IPS-NIHi7 (cell line): ENCODE measurements around the gene MRM2.
A peak's percentile ranks its signal among the peaks of the same experiment; 100 is the strongest.

Source experiments
- DNase-seq: peaks from one replicate; pipeline ENCODE4 v3.0.0; 2012; ENCODE audit warnings: mixed read lengths; ENCODE audit errors: extremely low spot score

MRM2 gene

GRCh38 chr7:2241580-2242540 lies at the start of gene MRM2, which contains the start of gene NUDT1:
Gene MRM2, minus strand, starts transcription at chr7:2242205. Its CDS starts 36 bp downstream, at chr7:2242169.
Gene NUDT1, plus strand, starts transcription at chr7:2242226. Its CDS starts 2,349 bp downstream, at chr7:2244575.
- DNase-seq, result peak; percentile 91

DNA sequence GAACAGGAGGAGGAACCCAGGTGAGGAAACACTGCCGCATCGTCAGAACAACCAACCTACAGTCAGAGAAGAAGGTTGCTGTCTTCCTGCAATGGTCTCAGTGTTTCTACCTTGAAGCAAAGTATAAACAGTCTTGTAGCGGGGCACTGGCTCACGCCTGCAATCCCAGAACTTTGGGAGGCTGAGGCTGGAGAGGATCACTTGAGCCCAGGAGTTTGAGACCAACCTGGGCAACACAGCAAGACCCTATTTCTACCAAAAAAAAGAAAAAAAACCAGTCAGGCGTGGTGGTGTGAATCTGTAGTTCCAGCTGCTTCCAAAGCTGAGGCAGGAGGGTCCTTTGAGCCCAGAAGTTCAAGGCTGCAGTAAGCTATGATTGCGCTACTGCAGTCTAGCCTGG lies 48.9 kb upstream of the MRM2 start:
- DNase-seq, result no peak

- DNase-seq, result no peak
Measured at GRCh38 chr7:2289621-2290020, 47.6 kb upstream of the MRM2 start.

DNA sequence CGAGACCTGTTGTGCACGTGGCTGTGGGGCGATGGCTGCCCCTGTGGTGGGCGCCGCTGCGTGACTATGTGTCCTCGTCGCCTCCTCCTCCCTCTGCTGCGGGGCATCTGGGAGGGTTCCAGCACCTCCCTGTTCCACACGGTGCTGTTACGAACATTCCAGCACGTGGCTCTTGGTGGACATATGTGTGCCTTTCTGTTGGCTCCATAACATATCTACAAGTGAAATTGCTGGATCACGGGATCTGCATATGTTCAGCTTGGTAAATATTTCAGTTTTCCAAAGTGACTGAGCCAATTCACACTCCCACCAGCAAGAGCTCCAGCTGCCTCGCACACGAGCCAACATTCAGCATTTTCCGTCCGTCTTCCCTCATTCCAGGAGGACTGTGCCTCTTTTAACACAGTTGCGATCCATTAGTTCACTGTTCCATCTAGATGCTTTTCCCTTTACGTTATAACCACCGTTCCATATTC lies 47.1 kb upstream of the MRM2 start:
- no peak for DNase-seq

DNA sequence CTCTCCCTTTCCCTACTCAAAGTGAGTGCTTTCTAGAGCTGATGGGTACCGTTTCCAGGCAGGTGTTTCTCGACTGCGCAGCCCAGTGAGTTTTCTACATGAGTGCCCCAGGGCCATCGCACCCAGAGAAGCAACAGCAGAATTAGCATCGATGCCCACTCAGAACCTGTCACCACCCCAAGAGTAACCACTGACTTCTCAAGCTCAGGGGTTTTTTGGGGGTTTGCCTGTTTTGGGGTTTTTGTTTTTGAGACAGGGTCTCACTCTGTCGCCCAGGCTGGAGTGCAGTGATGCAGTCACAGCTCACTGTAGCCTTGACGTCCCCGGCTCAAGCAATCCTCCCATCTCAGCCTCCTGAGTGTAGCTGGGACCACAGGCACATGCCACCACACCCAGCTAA lies 46.5 kb upstream of the MRM2 start:
- DNase-seq, result no peak

GRCh38 chr7:2287745-2288144 lies 45.7 kb upstream of the MRM2 start:
- no peak for DNase-seq

- no peak for DNase-seq
Measured at GRCh38 chr7:2283074-2283473, 41.1 kb upstream of the MRM2 start.

GRCh38 chr7:2282185-2282751 lies 40.3 kb upstream of the MRM2 start:
- DNase-seq, result peak; percentile 13

DNA sequence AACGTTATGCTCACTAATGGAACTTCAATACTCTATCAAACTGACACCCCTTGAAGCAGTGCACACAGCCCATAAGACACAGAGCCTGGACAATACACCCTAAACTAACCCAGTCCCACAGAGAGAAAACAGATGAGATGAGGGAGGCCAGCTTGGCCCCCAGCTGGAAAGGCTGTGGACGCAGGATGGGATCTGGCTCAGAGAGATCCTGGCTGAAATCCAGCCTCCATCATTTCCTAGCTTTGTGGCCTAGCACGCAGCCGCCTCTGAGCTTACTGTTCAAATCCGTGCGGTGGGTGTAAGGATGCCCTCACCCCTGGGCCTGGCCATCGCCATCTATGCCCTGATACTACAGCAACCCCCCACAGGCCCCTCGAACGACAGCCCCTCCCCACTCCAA lies 39.5 kb upstream of the MRM2 start:
- peak; percentile 9 for DNase-seq

- DNase-seq, result no peak
Measured at GRCh38 chr7:2280424-2280823, 38.4 kb upstream of the MRM2 start.

GRCh38 chr7:2279896-2280295 lies 37.9 kb upstream of the MRM2 start:
- DNase-seq, result peak; percentile 4

- DNase-seq, result no peak
Measured at GRCh38 chr7:2278026-2278425, 36.0 kb upstream of the MRM2 start.

DNA sequence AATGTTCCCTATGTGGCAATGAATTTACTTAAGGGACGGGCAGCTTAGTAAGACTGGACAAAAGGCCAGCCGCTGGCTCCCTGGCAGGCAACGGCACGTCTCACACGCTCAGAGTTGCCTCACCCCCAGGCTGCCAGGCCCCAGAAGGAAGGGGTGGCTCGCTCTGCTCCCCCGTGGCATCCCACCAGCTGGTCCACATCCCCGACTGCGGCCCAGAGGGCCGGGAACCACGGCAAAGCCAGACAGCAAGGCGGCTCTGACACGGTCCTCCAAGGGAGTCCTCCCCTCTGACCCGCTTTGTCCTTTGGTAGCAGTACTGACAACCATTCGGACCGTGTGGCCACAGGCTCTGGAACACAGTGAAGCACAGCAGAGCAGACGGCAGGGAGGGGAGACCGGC lies 34.1 kb upstream of the MRM2 start:
- no peak for DNase-seq

DNA sequence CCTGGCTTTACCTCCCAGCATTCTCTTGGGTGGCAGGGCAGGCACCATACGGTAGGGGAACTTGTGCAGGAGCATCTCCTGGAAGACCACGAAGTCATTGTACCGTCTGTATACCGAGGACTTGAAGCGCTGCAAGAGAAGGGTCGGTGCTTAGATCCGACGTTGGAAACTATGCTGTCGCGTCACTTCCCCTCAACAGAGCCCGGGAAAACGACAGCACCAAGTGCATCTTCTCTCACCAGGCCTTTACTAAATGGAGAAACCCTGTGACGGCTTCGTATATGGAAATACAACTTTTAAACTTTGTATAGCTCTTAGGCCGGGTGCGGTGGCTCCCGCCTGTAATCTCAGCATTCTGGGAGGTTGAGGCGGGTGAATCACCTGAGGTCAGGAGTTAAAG lies 33.1 kb upstream of the MRM2 start:
- DNase-seq, result no peak

- DNase-seq, result no peak
Measured at GRCh38 chr7:2274666-2275065, 32.7 kb upstream of the MRM2 start.

DNA sequence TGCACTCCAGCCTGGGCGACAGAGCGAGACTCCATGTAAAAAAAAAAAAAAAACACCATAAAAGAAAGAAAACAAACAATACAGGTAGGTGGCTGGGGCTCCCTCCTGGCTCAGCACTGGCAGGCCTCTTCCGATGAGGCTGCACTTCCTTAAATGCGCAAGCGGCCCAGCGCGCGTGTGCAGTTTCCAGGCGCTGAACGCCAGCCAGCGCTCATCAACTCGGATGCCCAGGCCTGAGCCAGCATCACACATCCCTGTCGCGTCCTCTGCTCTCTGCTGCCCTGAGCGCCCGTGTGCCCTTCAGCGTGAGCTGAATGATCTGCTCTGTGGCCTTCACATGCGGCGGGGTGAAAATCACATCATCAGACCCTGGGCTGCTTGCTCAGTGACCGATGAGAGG lies 31.9 kb upstream of the MRM2 start:
- no peak for DNase-seq

DNA sequence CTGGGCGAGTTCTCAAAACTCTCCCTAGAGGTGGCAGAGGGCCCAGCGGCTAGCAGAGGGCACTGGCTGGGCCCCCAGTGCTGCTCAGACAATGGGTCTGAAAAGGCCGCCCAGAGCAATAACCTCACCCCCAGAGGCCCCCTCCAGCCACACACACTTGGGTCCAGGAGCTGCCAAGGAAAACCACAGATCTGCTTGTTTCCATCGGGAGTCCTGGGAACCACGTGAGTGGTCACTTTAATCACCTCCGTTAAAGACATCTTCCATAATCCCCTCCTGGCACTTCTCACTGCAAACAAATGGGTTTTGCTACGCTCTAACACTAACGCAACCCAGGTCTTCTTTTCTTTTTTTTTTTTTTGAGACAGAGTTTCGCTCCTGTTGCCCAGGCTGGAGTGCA lies 30.0 kb upstream of the MRM2 start:
- DNase-seq, result no peak

DNA sequence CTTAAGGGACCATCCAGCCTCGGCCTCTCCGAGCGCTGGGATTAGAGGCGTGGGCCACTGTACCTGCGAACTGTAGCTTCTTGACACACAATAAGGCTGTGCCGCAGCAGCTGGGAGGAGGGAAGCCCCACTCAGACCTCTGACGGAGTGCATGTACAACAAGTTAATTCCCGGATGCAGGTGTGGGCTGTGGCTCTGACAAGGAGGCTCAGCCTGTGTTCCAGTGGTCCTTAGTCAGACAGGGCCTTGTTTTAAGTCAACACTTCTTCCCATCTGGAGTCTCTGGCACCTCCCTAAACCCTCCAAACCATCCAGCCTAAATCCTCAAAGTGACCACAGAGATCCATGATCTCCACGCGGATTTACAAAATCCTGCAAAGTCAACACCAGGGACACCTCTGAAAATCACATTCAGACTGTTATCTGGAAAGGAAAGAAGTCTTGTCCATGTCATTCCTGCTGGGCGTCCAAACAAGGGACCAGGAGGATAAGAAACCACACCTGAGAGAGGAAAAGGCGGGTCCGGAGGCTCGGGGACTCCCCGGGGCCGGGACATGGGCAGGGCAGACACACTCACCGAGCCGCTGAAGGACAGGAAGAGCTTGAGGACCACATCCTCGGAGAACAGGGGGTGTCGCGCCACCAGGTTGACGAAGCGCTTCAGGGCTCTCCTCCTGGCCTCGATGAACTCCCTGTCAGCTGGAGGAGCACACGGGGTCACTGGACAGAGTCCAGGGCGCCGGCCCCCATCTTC lies 29.4 kb upstream of the MRM2 start:
- no peak for DNase-seq

DNA sequence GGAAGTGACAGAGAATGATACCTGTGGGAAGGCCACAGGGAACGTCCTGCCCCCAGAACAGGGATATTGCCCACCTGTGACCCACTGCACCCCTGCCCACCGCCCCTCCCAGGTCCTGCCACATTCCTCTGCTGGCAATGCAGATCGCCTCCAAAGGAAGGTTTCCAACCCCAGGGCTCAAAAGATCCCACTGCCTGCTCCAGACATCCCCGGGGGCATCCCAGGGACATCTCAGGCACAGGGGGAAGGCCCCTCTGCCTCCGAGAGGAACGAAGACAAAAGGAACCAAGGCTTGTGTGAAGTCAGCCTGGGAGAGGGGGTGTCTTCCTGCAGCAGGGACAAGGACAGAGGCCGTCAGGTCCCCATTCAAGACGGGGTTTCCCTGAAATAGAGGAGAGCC lies 28.5 kb upstream of the MRM2 start:
- no peak for DNase-seq

- DNase-seq, result no peak
Measured at GRCh38 chr7:2269991-2270460, 28.0 kb upstream of the MRM2 start.

DNA sequence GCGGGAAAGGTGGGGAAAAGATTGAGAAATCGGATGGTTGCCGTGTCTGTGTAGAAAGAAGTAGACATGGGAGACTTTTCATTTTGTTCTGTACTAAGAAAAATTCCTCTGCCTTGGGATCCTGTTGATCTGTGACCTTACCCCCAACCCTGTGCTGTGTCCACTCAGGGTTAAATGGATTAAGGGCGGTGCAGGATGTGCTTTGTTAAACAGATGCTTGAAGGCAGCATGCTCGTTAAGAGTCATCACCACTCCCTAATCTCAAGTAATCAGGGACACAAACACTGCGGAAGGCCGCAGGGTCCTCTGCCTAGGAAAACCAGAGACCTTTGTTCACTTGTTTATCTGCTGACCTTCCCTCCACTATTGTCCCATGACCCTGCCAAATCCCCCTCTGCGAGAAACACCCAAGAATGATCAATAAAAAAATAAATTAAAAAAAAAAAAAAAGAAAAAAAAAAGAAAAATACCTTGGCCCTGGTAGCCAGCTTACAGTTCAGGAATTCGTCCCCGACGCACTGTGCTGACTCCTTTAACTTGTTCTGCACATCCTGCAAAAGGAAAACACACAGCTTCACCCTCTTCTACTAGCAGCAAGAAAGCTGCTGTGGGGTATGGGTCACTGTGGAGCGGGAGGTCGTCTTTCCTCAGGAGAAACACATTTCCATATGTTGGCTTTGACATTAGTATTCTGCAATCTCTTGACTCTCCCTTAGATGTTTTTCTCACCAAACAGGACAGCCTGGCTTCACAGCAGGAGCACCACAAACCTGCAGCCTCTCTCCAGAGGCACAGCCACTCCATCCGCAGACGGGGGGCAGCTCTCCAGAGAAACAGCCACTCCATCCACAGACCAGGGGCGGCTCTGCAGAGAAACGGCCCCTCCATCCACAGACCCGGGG lies 27.3 kb upstream of the MRM2 start:
- DNase-seq, result peak; percentile 66
